GM12872 (cell line): ENCODE measurements around the gene PRDM11.

Experiments
- CTCF ChIP-seq: IDR thresholded peaks from 3 replicates; pipeline ENCODE4 v1.5.1; 2011; ENCODE audit warnings: low read depth, mild to moderate bottlenecking, low read length, moderate library complexity; ENCODE audit not compliant: insufficient read depth

PRDM11 gene

GRCh38 chr11:45234306-45235006, 88.0 kb downstream of the PRDM11 start:
- TF ChIP-seq CTCF, result no peak

DNA sequence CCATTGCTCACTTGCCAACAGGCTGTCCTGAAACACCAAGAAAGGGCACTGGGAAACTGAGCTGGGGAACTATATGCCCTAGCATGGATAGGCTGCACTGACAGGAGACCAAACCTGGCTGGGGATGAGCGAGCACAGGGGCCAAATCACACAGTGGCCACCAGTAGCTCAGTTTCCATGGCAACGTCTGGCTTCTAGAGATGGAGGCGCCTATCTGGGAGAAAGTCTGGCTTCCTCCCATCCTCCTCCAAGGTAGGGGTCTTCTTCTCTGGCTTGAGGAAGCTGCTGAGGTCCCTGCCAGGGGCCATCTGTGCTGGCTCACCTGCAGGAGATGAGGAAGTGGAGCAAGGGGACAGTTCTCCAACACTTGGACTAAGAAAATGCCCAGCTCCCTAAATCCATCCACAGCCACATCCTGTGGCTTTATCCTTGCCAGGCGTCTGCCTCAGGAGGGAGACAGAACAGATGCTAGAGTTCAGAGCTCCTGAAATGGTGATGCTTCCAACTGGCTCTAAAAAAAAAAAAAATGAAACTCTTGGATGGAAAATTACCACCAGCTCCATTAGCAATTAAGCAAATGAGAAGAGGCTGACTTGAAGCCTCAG, 91.4 kb downstream of the PRDM11 start:
- no peak for TF ChIP-seq CTCF

GRCh38 chr11:45238724-45239123, 92.3 kb downstream of the PRDM11 start:
- no peak for TF ChIP-seq CTCF

DNA sequence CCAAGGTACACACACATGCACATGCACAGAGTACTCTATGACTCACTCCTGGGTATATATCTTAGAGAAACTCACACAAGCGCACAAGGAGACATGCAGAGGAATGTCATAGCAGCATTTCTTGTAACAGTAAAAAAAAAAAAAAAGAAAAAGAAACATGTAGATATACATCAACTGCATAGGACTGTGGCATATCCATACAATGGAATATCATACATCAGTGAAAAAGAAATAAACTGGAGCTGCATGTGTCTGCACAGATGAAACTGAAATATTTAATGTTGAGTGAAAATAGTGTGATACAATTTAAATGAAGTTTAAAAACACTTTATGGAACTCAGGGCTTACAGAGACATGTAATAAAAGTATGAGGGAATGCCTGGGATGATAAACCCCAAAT, 93.3 kb downstream of the PRDM11 start:
- TF ChIP-seq CTCF, result no peak

DNA sequence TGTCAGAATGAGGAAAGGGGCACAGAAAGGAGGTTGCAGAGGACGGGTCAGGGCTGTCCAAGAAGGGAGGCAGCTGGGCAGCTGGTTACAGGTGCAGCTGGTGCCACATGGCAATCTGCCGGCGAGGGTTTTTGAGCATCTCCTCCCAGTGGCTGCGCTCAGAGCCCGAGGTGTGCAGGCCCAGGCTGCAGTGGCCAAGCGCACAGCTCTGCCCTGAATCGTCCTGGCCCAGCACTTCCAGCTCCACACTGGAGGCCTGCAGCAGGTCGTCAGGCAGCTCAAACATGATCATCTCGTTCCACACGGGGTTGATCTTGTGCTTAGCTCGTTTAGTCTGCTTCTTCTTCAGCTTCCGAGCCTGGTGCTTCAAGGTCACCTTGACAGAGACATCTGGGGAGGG, 97.5 kb downstream of the PRDM11 start:
- no peak for TF ChIP-seq CTCF

DNA sequence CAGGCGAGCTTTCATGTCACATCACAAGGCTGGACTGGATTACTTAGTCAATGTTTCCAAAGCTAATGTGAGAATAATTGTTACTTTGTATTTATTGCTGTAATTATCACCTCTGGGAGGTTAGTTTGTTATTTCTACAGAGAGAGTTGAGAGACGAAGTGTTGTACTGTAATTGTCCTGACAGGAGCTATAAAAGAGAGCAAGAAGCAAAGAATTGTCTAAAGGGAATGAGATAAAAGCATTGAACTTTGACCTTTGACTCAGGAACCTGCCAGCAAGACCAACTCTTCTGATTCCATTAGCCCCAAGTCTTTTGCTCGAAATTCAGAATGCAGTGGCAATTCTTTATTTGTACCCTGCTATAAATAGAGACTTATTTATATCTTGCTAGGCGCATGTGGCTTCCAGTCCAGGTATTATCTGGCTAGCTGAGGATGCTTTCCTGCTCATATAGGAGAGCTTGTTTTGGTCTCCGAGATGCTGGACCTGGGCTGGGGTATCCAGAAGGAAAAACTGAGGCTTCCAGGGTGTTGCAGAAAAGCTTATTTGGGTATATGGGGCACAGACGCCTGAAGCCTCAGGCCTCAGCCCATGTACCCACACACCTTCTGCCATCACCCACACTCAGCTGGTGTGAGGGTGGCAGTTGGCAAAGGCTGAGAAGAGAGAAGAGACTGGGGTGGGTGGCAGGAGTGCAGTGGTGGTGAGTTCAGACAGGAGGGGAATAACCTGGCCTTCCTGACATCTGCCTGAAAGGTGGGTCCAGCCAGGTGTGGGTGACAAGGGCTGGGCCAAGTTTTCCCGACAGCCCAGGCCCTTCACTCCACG, 99.0 kb downstream of the PRDM11 start:
- no peak for TF ChIP-seq CTCF

DNA sequence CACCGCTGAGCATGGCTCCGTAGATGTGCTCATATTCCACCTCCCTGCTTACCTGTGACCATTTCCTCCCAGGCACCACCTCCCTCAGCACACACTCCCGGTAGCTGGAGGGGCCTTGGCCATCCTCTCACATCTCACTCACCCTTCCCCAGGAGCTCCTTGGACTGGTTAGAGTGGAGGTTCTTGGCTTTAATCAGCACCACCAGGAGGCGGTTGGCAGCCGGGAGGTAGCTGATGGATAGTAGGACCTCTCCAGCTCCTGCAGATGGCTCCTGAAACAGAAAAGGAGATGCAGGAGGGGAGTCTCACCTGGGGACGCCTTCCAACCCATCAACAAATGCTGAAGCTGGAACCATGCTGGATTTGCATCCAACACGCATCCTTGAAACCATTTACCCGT, 99.8 kb downstream of the PRDM11 start:
- TF ChIP-seq CTCF, result no peak
